Measurements from ENCODE around the gene SLC7A4. TPM values are rescaled to one million over a fixed set of nuclear protein-coding genes. Genes with fewer than 3 reads are reported as not detected.
"Not testable (repeated sequence)": the region's sequence is repeated elsewhere in the genome, so short reads cannot be mapped to it uniquely, and the experiment has no call there.

The SLC7A4 gene
- total RNA-seq, 1 experiment from 2014 or later = not detected

- DNase-seq (ENCODE audit: low read depth in 1 of 2, low spot score in 2 of 2) = no peak
- Histone ChIP-seq H3K4me1 (replicated peaks) (no peaks in the 10 kb centered on the region; the same call in 1 of the 2 replicates), H3K36me3 (no peaks in the 10 kb centered on the region), H3K27me3 (replicated peaks) (no peaks in the 10 kb centered on the region), H3K27ac (no peak overlapping the region), H3K9me3 (replicated peaks) (peaks cover 6% of the 10 kb centered on the region; the same call in 1 of the 2 replicates), H3K4me3 (no peak overlapping the region)
Measured at GRCh38 chr22:21070690-21071615, 38.6 kb upstream of the SLC7A4 start.

- H3K36me3 ChIP-seq = no peaks in the 10 kb centered on the region
- no peak for DNase-seq (ENCODE audit: low read depth in 1 of 2, low spot score in 2 of 2)
- peaks cover 6% of the 10 kb centered on the region; the same call in 1 of the 2 replicates for H3K9me3 ChIP-seq (replicated peaks)
- no peak overlapping the region for H3K4me3 ChIP-seq
- no peaks in the 10 kb centered on the region; the same call in 1 of the 2 replicates for H3K4me1 ChIP-seq (replicated peaks)
- no peak overlapping the region for H3K27ac ChIP-seq
- no peaks in the 10 kb centered on the region for H3K27me3 ChIP-seq (replicated peaks)
Measured at GRCh38 chr22:21069375-21069774, 37.0 kb upstream of the SLC7A4 start.

GRCh38 chr22:21068681-21069276 lies 36.4 kb upstream of the SLC7A4 start:
- no peak for DNase-seq (ENCODE audit: low read depth in 1 of 2, low spot score in 2 of 2)
- Histone ChIP-seq H3K36me3 (no peaks in the 10 kb centered on the region), H3K27me3 (replicated peaks) (no peaks in the 10 kb centered on the region), H3K9me3 (replicated peaks) (peaks cover 6% of the 10 kb centered on the region; the same call in 1 of the 2 replicates), H3K4me3 (no peak overlapping the region), H3K27ac (no peak overlapping the region), H3K4me1 (replicated peaks) (no peaks in the 10 kb centered on the region)

- H3K27me3 ChIP-seq (replicated peaks) = no peaks in the 10 kb centered on the region
- no peaks in the 10 kb centered on the region for H3K36me3 ChIP-seq
- H3K27ac ChIP-seq = no peak overlapping the region
- H3K9me3 ChIP-seq (replicated peaks) = peaks cover 6% of the 10 kb centered on the region; the same call in 1 of the 2 replicates
- DNase-seq (ENCODE audit: low read depth in 1 of 2, low spot score in 2 of 2) = no peak
- no peaks in the 10 kb centered on the region for H3K4me1 ChIP-seq (replicated peaks)
- no peak overlapping the region for H3K4me3 ChIP-seq
Measured at GRCh38 chr22:21067901-21068680, 35.7 kb upstream of the SLC7A4 start.

- Histone ChIP-seq H3K4me1 (replicated peaks) (no peaks in the 10 kb centered on the region), H3K27me3 (replicated peaks) (no peaks in the 10 kb centered on the region), H3K36me3 (no peaks in the 10 kb centered on the region), H3K27ac (no peak overlapping the region), H3K4me3 (no peak overlapping the region), H3K9me3 (replicated peaks) (peaks cover 6% of the 10 kb centered on the region; the same call in 1 of the 2 replicates)
- no peak for DNase-seq (ENCODE audit: low read depth in 1 of 2, low spot score in 2 of 2)
Measured at GRCh38 chr22:21067075-21067900, 34.9 kb upstream of the SLC7A4 start.

GRCh38 chr22:21064917-21065864 lies 32.8 kb upstream of the SLC7A4 start:
- DNase-seq (ENCODE audit: low read depth in 1 of 2, low spot score in 2 of 2) = no peak
- no peaks in the 10 kb centered on the region for H3K36me3 ChIP-seq
- H3K9me3 ChIP-seq (replicated peaks) = no peaks in the 10 kb centered on the region
- no peak overlapping the region for H3K4me3 ChIP-seq
- no peak overlapping the region for H3K27ac ChIP-seq
- H3K4me1 ChIP-seq (replicated peaks) = no peaks in the 10 kb centered on the region
- no peaks in the 10 kb centered on the region for H3K27me3 ChIP-seq (replicated peaks)

- H3K27me3 ChIP-seq (replicated peaks); H3K9me3 ChIP-seq (replicated peaks); H3K27ac ChIP-seq; H3K4me3 ChIP-seq; H3K36me3 ChIP-seq; DNase-seq (ENCODE audit: low read depth in 1 of 2, low spot score in 2 of 2); H3K4me1 ChIP-seq (replicated peaks): not testable (repeated sequence)
Measured at GRCh38 chr22:21064425-21064824, 32.1 kb upstream of the SLC7A4 start.

GRCh38 chr22:21061660-21062321 lies 29.4 kb upstream of the SLC7A4 start:
- H3K9me3 ChIP-seq (replicated peaks); H3K27ac ChIP-seq; DNase-seq (ENCODE audit: low read depth in 1 of 2, low spot score in 2 of 2); H3K4me1 ChIP-seq (replicated peaks); H3K36me3 ChIP-seq; H3K4me3 ChIP-seq; H3K27me3 ChIP-seq (replicated peaks): not testable (repeated sequence)

GRCh38 chr22:21060363-21060762 lies 28.0 kb upstream of the SLC7A4 start:
- H3K4me3 ChIP-seq; H3K36me3 ChIP-seq; H3K27me3 ChIP-seq (replicated peaks); H3K27ac ChIP-seq; H3K9me3 ChIP-seq (replicated peaks); DNase-seq (ENCODE audit: low read depth in 1 of 2, low spot score in 2 of 2); H3K4me1 ChIP-seq (replicated peaks): not testable (repeated sequence)

GRCh38 chr22:21055880-21056319 lies 23.5 kb upstream of the SLC7A4 start:
- no peak overlapping the region for H3K4me3 ChIP-seq
- DNase-seq (ENCODE audit: low read depth in 1 of 2, low spot score in 2 of 2) = no peak
- no peaks in the 10 kb centered on the region for H3K9me3 ChIP-seq (replicated peaks)
- H3K27ac ChIP-seq = no peak overlapping the region
- no peaks in the 10 kb centered on the region for H3K4me1 ChIP-seq (replicated peaks)
- H3K27me3 ChIP-seq (replicated peaks) = no peaks in the 10 kb centered on the region
- H3K36me3 ChIP-seq = no peaks in the 10 kb centered on the region

GRCh38 chr22:21055564-21055834 lies 23.1 kb upstream of the SLC7A4 start:
- no peaks in the 10 kb centered on the region for H3K4me1 ChIP-seq (replicated peaks)
- H3K9me3 ChIP-seq (replicated peaks) = no peaks in the 10 kb centered on the region
- H3K27ac ChIP-seq = no peak overlapping the region
- no peaks in the 10 kb centered on the region for H3K36me3 ChIP-seq
- DNase-seq (ENCODE audit: low read depth in 1 of 2, low spot score in 2 of 2) = no peak
- H3K4me3 ChIP-seq = no peak overlapping the region
- H3K27me3 ChIP-seq (replicated peaks) = no peaks in the 10 kb centered on the region
